GM13977 (cell line): Measurements from ENCODE around the gene FAM83G.

Experiments used
- DNase-seq: peaks from one replicate; pipeline ENCODE4 v3.0.0; 2012; ENCODE audit warnings: low spot score
- in situ Hi-C: fragments of 300-500 bp; cut with MboI; formaldehyde crosslinking; loops from one replicate; pipeline ENCODE4 v1.12.0; 2022; ENCODE audit warnings: low sequenced_read_pairs, low pct_unique_long_range_greater_than_20kb, mixed read lengths, inconsistent platforms; ENCODE audit not compliant: unreplicated experiment
- TF ChIP-seq, protein P1 (sequence below): IDR thresholded peaks from 2 replicates; pipeline ENCODE4 v1.5.1; 2012; ENCODE audit warnings: mild to moderate bottlenecking, control low read depth; ENCODE audit not compliant: insufficient read depth; ENCODE audit errors: extremely low read depth, missing control alignments

The FAM83G gene

DNA sequence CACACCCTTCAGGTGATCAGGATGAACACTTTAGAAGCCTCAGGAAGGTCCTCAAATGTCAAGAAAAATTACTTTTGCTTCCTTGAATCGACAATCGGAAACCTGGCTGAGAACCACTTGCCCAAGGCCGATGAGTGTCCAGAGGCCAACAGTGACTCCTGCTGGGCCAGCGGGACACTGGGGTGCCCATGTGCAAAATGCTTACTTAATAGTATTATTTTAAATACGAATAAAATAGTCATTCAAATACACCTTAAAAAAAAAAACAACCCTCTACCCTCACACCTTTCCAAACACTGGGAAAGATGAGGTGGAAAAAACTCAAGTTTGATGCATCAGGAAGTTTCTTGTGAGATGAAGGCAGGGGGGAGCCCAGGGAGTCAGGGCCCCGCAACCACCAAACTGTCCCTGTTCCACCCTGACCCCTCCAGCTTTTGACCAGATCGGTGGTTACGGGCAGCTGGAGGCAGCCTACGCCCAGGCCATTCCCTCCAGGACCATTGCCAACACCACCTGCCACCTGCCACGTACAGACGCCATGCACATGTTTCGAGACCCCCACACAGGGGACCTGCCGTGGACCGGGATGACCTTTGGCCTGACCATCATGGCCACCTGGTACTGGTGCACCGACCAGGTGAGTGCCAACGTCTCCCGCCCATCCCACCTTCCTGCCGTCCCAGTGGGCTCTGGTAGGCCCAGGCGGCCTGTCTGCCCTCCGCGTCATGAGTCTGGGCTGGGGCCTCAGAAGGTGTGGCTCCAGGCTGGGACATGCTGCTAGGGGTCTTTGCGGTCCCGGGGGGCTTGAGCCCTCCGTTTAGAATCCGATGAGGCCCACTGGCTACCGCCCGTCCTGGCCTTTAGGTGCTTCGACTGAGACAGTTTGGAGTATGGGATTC lies 33.7 kb downstream of the FAM83G start:
- in situ Hi-C loops, result no loop called here
- DNase-seq, result no peak
- TF ChIP-seq, protein P1, sequence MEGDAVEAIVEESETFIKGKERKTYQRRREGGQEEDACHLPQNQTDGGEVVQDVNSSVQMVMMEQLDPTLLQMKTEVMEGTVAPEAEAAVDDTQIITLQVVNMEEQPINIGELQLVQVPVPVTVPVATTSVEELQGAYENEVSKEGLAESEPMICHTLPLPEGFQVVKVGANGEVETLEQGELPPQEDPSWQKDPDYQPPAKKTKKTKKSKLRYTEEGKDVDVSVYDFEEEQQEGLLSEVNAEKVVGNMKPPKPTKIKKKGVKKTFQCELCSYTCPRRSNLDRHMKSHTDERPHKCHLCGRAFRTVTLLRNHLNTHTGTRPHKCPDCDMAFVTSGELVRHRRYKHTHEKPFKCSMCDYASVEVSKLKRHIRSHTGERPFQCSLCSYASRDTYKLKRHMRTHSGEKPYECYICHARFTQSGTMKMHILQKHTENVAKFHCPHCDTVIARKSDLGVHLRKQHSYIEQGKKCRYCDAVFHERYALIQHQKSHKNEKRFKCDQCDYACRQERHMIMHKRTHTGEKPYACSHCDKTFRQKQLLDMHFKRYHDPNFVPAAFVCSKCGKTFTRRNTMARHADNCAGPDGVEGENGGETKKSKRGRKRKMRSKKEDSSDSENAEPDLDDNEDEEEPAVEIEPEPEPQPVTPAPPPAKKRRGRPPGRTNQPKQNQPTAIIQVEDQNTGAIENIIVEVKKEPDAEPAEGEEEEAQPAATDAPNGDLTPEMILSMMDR, result no peak

DNA sequence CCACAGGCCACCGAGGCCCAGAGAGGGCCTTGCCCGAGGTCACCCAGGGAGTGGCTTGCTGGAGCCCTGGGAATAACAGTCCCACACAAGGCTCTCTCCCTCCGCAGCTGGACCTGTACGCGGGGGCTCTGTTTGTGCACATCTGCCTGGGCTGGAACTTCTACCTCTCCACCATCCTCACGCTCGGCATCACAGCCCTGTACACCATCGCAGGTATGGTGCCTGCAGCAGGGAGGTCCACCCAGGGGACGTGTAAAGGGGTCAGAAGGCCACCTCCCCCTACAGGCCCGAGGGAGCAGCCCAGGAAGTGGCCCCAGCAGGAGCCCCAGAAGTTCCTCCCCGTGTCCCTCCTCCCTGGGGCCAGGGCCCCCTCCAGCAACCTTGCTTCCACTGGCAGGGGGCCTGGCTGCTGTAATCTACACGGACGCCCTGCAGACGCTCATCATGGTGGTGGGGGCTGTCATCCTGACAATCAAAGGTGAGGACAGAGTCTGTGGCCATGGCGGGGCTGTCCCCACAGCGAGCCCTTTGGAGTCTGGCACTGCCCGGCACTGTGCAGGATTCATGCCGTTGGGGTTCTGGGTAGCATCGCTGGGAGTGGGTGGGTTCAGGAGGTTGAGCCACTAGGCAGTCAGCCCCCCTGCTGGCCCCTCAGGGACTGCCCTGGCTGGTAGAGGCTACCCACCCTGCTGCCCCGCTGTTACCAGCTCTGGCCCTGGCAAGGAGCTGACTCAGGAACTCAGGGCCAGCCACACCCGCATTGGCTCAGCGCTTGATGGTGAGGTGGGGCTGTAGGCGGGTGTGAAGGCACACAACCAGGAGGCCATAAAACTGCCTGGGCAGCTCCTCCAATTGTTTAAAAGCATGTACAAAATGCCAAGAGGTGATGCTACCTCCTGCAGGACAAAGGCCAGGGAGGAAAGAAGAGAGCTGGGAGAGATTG lies 35.3 kb downstream of the FAM83G start:
- in situ Hi-C loops, result no loop called here
- TF ChIP-seq, protein P1, result no peak
- DNase-seq, result no peak

DNA sequence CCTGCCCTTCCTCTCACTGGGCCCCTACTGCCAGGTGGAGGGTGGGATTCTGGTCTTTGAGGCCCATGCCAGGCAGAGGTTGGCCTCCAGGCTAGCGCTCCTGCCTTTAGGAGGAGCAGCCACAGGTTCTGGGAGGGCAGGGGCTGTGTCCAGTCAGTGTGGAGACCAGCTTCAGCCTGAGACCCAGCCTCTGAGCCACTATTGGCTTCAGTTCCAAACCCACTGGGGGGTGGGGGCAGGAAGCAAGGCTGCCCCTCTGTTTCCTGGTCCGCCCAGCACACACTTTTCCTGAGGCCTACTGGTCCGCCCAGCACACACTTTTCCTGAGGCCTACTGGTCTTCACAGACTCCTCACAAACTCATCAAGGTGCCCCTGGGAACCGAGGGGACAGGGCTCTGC lies 36.2 kb downstream of the FAM83G start:
- DNase-seq, result no peak
- TF ChIP-seq, protein P1, result no peak
- in situ Hi-C loops, result no loop called here

DNA sequence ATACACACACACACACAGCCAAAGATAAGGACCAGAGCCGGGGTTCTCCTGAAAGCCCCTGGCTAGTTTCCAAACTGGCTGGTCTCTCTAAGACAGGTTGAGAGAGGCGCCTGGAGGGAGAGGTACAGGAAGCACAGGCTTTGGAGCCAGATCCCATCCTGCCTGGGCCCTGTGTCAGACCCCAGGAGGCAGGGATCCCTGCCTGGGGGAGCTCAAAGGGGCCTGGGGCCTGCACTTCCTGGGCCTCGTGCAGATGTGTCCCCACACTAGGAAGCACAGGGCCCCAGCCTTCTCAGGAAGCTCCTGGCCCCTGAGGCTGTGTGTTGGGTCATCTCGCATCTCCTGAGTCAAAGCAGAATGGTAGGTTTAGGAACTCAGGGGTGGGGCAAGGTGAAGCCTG lies 36.6 kb downstream of the FAM83G start:
- in situ Hi-C loops, result no loop called here
- DNase-seq, result no peak
- TF ChIP-seq, protein P1, result no peak

DNA sequence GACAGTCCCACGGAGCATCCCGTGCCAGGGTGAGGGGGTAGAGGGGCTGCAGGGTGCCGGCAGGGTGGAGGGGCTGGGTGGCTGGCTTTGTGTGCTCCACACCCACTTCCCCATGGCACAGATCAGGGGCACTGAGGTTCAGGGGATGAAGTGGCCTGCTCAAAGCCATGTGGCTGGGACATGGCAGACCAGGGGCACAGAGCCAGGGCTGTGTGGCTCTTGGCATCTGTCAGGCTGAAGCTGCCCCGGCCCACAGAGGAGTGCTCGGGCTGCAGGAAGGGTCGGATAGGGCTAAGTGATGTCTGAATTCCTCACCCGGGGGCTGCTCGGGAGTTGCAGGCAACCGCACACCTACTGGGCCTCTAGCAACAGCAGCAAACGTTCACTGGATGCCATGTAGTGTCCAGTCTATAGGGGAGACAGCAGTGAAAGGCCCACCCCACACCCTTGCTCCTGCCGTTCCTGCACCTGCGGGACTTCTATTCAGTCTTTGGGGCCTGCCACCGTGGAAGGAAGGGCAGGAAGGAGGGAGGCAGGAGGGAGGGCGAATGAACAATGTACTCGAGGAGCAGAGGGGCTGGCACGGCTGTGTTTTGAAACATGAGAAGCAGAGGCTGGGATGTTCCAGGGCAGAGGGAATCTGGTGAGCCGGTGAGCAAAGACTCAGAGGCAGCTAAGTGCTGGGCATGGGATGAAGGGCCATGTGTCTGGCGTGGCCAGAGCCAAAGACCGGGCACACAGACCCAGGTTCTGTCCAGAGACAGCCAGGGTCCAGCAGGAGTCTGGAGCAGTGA lies 37.5 kb downstream of the FAM83G start:
- TF ChIP-seq, protein P1, result no peak
- no peak for DNase-seq
- in situ Hi-C loops, result no loop called here

DNA sequence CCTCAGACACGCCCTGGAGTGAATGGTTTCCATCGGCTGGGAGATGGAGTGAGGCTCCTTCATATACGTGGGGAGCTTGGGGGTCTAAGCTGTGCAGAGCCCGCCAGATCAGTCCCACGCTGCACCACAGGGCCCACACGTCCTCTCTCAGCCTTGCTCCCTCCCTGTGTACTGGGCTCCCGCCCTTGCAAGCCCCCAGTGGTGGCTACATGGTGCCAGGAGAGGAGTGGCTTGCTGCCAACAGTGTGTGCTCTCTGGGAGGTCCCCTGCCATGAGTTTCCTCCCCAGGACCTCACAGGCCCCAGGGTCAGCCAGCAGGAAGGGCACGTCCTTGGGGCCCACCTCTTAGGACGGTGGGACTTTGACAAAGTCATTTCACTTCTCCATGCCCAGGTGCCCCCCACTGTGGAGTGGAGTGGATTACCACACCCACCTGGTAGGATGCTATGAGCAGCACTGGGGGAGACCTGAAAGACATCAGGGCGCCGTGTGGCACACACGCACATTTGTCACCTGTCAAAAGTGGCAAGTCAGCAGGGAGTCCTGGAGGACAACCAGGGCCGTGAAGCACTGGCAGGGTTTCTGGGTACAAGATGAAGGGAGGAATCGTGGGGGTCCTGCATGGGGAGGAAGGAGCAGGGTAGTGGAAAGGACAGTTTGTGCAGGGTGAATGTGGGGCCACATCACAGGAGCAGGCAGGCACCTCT lies 38.9 kb downstream of the FAM83G start:
- in situ Hi-C loops, result no loop called here
- TF ChIP-seq, protein P1, result no peak
- DNase-seq, result no peak
